HG03378 (cell line): ENCODE data around the gene B3GAT1.

Source experiments
- ATAC-seq: cut with Tn5 transposase; IDR thresholded peaks from one replicate; pipeline ENCODE4 v1.9.1; 2021; ENCODE audit warnings: mild to moderate bottlenecking, moderate library complexity; ENCODE audit not compliant: unreplicated experiment

Gene B3GAT1

DNA sequence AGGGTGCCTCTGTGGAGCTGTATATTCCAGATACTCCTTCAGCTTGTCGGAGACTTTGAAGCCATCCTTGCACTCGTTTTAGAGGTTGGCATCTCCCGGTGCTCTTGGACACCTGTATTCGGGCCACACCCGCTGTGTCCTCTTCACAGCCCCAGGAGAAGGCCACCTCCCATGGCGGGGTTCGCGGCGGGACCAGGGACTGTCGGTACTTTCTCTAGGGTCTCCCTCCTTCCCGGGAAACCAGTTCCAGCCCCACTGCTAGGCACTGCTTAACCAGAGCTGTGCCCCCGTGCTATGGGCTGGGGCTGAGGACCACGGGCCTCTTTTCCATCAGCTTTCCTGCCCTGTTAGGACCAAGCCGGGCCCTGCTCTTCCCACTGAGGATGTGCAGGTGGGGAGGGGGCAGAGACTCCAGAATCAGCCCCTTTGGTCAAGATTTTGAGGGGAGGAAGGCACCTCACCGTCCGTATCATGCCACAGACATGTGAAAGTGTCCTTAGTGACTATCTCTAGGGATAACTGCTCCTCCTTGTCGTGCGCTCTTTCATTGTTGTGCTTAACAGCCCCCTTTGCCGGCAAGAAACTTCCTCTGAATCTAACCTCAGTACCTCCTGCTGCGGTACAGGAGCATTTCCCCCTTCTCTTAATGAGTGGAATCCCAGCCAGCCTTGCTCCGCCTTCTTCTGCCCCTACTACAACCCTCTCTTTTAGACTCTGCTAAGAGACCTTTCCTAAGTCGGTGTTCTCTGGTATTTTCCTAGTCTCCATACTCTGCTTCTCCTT, 1.2 kb upstream of the B3GAT1 start:
- ATAC-seq: no peak

DNA sequence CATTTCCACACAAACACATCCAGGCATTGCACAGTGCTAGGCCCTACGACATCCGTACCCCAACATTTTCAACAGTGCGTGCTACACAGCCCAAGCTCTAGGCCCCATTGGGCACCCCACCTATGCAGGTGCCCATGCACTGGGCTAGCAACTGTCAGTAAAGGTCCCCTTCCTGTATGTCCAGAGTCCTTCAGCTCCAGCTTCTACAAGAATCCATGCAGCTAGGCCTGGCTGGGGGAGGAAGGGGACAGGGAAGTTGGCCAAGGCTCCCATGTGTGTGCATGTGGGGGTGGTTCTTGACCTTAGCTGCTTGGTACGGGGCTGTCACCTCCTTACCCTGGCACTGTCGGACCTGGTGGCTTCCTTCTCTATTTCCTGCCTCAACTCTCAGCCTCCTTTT, 1.3 kb downstream of the B3GAT1 start:
- ATAC-seq: no peak

DNA sequence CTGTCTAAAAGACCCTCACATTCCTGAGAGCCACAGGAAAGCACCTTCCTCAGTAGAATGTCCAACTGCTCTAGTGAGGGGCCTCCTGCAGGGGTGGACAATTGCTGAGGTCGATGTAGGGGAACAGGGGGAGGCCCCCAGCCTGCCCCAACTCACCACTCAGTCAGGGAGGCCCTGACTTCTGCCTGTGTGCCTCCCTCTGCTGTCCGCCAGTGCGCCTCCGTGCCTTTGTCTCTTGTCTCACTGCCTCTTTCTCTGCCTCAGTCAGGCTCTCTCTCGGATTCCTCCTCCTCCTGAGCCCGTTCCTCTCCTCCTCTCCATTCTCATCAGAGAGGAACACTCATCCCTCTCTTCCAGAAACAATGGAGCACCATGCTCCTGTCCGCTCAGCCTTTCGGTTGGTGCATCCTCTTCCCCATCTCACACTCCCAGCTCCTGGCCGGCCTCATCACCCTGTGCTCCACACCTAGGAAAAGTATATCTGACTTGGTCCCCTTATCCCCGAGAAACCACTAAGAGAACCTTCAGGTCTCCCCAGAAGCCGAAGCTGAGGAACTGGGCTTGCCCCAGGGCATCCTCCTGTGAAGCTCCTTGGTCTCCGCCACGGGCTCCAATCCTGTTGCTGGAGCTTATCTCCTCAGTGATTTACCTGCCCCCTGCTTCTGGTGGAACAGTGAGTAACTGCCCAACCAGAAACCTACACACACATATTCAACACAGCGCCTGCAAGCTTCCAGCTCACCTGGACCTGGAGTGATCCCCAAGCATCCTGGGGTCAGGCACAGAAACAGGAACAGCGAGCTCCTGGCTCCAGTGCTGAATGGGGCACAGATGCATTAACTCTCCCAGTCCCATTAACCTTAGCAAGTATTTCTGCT, 2.3 kb downstream of the B3GAT1 start:
- ATAC-seq: no peak

DNA sequence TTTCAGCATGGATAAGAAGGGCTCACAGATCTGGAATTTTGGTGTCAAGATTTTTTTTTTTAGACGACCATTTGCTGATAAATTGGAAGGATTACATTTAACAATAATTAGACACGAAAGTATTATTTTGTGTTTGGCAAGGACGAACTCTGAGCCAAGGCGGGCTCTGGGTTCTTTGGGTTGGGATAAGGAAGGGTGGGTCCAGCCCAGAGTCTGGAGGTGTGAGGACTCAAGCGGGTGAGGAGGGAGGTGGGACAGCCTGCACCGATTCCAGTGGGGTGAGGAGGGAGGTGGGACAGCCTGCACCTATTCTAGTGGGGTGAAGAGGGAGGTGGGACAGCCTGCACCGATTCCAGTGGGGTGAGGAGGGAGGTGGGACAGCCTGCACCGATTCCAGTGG, 4.1 kb downstream of the B3GAT1 start:
- no peak for ATAC-seq

DNA sequence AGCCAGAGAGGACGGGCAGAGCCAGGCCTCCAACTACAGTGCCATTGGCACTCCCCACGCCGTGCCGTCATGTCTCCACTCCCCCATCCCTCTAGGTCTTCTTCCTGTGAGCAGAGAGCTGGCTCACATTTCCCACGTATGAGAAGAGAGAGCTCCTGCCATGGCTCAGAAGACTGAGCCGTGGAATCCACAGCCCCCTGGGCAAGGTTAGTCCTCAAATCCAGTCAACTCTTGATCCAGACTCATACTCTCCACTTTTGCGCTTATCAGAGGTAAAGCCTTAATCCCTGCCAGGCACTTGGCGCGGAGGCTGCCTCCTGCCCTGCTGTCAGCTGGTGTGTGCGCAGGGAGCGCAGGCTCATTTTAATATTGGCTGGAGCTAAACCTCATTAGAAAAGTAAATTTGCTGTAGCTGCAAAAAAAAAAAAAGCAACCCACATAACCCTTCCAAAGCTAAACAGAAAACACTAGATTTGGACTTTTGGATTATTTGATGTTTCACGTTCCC, 4.7 kb downstream of the B3GAT1 start:
- ATAC-seq: no peak

DNA sequence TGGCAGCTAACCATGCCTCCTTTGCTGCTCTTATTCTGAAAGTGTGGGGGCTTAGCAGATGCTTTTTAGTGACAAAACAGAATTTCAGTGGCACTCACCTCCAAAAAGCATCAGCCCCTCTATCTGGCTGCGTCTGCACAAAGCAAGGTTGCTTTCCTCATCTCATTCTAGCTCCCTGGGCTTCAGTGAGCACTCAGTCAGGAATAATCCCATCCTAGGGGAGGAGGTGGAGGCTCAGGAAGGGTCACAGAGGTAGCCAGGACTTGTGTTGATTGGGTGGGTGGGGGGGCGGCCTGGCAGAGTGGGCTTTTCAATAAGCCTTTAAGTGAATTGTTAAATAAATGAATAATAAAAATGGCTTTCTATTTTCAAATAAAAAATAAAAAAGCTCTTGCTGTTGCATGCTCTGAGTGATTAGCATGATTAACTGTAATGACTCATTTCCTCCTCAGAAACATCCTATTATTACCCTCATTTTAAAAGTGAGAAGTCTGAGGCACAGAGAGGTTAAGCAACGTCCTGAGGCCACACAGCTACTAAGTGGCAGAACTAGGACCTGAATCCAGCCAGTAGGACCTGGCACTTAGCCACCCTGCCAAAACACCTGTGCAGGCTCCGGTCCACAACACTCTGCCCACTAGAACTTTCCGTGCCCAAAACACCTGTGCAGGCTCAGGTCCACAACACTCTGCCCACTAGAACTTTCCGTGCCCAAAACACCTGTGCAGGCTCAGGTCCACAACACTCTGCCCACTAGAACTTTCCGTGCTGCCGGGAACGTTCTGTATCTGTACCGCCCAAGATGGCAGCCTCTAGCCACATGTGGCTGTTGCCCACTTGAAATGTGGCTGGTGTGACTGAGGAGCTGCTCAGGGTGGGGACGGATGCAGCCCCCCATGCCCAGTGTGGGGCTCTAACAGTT, 5.5 kb downstream of the B3GAT1 start:
- no peak for ATAC-seq

DNA sequence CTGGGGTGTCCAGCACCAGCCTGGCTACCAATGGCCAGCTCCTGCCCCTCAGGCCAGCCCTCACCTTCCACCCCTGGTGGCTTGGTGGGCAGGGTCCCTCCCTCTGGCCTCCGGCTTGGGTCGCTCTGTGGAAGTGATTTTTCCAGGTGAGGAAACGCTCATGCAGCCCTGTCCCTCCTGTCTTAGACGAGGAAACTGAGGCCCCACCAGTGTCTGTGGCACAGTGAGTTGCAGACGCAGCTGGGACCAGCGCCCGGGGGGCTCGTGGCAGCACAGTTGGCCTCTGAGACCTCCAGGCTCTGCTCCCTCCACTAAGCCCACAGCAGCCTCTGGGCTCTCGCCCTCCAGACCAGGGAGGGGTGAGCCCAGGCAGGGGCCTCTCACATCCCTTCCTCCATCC, 6.2 kb downstream of the B3GAT1 start:
- ATAC-seq: no peak

DNA sequence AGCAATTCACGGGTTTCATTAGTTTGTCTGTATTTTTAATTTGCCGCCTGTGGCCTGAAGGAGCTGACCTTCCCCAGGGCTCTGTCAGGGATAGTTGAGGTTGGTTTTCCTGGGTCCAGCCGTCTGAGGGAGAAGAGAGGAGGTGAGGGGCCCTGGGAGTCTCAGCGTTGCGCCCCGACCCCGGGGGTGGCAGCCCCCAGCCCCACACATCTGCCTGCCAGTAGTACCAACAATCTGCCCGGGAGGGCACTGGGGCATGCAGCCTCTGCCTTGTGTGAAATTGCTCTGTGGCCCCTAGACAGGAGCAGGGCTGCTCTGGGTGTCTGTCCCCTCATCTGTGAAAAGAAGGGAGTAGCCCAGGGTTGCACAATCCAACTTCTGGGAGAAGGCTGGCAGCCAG, 6.6 kb downstream of the B3GAT1 start:
- ATAC-seq: no peak

DNA sequence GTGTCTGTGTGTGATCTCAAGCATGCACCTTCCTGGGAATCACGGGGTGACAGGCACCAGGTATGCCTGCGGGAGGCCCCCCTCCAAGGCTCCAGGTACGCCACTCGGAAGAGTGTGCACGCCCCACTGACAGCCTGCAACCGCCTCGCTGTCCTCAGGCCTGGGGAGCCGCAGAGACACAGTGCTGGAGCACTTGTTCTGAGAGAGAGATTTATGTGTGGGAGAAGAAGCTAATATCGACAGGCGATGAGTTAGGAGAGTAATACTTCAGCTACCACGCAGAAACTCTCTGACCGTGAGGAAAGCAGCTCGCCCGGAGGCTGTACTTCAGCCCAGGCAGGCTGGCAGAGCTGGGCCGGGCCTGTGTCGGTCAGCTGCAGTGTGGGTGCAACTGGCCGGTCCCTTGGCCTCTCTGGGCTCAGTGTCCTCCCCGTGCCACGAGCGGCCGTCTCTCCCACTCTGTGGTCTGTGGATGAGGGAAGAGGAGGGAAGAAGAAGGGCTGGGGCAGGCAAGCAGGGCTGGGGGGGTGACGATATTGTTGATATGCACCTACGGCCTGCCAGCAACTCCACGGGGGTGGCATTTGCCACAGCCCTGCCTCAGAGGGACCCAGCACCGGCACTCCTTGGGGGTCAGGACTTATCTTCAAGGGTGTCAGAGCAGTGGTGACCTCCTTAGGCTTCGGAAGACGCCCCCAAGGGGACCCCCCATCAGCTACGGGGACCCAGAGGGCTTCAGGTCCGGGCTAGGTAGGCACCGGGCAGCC, 7.3 kb downstream of the B3GAT1 start:
- ATAC-seq: no peak

DNA sequence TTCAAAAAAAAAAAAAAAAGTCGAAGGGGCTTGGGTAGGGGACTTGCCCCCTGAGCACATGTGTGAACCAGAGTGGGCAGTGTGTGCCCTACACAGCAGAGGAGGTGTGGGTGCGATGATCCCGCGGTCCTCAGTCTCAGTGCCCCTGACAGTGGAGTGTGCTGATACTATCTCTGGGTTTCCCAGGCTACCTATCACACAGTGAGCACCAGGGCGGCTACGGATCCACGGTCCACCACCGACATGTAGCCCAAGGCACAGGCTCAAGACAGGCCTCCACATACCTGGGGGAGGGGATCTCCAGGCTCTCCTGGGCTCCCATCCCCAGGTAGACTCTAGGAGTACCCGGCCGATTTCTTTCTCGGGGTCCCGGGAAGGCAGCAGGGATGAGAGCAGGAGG, 9.1 kb downstream of the B3GAT1 start:
- no peak for ATAC-seq

DNA sequence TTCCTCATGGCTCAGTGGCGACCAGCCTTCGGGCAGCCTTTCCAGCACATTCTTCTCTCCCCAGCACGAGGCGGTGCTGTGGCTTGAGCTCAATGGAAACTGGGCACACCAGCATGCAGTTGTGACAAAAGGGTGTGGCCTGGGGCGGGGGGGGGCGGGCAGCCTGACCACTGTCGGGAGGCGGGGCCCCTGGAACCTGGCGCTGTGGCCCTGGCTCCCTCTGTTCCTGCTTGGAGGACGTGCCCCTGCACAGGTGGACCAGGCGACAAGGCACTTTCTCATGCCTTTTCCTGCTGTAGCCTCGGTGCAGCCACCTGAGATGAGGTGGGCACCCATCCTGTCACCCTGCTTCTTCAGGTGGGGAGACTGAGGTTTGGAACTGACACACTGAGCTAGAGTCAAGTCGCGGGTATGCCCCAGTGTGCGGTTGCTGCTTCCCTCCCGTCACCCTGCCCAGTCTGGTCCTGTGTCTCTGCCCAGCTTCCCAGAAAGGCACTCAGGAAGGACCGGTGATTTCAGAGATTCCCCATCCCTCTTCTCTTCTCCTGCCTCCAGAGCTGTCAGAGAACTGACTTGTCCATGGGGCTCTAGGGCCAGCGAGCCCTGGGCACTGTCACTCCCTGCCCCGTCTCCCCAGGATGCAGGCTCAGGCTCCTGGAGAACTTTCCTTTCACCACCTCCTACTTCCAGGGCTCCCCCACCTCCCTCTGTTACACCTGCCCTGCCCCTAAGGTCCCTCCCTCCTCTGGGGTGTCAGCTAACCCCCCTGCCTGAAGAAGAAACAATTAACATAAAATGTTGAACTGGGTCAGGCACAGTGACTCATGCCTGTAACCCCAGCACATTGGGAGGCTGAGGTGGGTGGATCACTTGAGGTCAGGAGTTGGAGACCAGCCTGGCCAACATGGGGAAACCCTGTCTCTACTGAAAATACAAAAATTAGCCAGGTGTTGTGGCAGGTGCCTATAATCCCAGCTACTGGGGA, 9.9 kb downstream of the B3GAT1 start:
- no peak for ATAC-seq

DNA sequence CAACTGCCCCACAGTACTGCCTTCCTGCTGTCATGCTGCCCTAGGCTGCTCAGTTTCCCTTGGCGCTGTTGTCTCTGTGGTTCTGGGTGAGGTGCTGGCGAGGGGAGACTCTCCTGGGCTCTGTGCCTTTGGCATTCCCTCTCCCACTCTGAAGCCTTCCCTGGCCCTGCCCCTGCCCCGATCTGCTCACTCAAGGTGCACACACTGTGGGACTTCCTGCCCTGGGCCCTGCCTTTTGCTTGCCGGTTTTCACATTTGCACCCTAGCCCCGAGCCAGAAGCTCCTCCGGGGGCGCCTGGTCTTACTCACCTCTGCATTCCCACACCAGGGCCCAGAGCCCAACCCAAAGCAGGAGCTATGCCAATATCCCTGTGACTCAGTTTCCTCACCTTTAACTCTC, 12.0 kb downstream of the B3GAT1 start:
- no peak for ATAC-seq

DNA sequence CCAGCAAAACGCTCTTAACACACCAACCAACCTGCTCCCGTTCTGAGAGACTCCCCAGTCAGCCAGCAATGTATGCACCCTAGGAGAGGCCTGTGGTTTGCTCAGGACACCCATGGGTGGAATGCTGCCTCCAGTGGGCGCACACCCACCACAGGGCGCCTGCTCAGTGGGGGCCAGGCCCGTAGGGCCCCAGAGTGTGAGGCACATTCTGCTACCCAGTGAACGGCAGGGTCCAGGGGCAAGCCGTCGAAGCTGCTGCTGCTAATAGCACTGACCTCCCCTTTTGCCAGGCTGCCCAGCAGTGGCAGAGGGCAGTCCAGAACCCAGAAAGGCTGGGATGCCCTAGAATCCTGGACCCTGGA, 12.8 kb downstream of the B3GAT1 start:
- ATAC-seq: no peak

DNA sequence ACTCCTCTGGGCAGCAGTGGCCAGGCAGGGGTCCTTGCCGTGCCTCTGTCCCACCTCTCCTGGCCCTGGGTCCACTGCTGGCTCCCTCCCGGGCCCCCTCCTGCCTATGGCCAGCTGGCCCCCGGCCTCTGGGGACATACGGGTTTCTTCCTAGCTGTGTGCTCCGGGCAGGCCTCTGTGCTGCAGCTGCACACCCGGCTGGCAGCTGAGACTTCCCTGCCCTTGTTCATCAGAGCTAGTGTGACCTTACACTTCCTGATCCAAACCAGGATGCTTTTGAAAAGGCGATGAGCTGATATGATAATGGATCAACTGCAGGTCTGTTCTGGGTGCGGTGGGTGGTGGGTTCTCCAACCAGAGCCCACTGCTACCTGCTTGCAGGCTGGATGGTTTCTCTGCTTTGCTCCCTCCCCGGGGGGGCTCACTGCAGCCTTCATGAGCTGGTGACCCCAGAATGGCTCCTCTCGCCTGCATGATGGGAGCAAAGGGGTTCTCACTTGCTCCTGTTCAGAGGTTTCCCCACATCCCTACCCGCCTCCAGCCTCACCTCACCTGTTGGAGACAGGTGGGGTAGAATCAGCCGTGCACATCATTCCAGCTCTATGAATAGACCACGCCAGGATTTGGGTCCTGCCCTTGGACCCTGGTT, 13.3 kb downstream of the B3GAT1 start:
- ATAC-seq: no peak

DNA sequence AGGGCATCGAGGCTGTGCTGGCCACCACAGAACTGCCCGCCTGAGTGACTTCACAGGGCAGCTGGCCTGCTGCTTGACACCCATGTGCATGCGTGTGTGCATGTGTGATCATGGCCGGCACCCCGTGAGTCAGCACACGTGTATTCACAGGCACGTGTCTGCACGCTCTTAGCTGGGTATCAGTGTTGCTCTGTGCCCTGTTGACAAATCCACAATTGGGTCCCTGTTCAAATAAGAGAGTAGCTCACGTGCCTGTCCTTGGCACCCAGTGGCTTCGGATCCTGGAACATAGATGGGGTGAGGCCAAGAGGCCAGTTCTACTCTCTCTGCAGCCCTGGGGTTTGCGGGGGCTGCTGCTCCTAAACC, 14.0 kb downstream of the B3GAT1 start:
- ATAC-seq: no peak

DNA sequence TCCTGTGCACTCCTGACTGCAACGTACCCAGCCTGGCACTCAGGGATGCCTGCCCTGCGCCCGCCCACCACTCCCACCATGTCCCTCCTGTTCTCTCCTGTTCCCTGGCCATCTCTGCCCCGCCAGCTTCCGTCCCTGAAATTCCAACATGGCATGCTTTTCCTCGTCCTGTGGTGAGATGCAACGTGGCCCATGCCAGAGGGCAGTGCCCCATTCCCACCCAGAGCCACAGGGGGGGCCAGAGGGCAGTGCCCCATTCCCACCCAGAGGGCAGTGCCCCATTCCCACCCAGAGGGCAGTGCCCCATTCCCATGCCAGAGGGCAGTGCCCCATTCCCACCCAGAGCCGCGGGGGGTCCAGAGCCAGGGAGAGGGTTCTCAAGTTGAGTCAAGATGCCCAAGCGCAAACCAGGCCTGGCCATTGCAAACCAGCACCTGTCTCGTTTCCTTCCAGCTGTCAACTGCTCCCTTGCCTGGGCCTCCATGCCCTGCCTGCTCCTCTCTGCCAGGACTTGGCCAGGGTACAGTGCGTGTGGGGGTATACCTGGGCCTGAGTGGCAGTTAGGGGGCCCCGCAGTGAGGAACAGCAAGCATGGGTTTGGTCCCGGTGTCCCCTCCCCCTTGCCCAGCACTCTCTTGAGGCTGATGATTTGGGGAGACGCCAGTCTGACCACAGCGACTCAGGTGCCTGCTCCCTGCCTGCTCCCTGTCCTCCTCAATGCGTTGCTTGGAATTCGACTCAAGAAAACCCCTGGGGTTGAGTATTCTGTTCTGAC, 14.6 kb downstream of the B3GAT1 start:
- ATAC-seq: no peak

DNA sequence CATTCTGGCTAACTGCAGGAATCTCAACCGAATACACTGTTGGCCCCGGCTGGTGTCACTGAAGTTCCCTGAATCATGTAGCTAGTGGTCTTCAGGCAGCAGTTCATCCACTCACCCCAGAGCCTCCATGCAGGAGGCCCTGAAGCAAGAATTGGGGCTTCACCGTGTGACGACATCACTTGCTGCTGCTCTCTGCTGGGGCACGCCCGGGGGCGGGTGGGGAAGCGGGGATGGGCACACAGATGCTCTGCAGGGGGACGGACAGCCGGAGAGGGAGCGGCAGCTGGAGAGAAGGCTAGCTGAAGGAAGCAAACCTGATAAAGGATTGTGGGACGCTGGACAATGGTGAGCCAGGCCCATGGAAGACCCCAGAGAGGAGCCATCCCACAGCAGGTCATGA, 17.0 kb downstream of the B3GAT1 start:
- no peak for ATAC-seq

DNA sequence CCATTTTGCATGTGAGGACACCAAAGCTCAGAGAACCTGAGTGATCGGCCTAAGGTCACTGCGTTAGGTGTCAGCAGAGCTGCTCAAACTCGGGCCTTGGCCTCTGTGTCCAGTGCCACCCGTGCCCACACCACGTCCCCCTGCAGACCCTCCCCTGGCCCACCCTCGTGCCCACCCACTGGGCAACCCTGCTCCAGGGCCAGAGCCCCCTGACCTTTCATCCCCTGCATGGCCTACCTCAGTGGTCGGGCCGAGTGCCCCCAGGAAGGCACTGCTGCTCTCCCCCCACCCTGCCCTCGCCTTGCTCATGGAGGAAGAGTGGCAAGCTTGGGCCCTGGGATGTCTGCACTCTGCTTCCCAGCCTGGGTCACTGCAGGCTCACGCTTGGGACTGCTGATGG, 17.7 kb downstream of the B3GAT1 start:
- no peak for ATAC-seq
